HUES48 (cell line): ENCODE measurements around the gene SLC28A2.
A peak's percentile ranks its signal among the peaks of the same experiment; 100 is the strongest.

Source experiments
- H3K27ac ChIP-seq: one replicate; pipeline ENCODE4 v1.7.0; 2013; ENCODE audit warnings: low read depth, low read length, inconsistent platforms
- H3K27me3 ChIP-seq: 2 replicates; pipeline ENCODE4 v1.6.1; 2013; ENCODE audit warnings: mild to moderate bottlenecking, low read length; ENCODE audit not compliant: control insufficient read depth, insufficient read depth
- H3K36me3 ChIP-seq: 2 replicates; pipeline ENCODE4 v1.6.1; 2013; ENCODE audit warnings: low read length; ENCODE audit not compliant: control insufficient read depth, insufficient read depth
- H3K4me1 ChIP-seq: 2 replicates; pipeline ENCODE4 v1.6.1; 2013; ENCODE audit warnings: mild to moderate bottlenecking, low read length; ENCODE audit not compliant: control insufficient read depth, insufficient read depth
- H3K4me3 ChIP-seq: 2 replicates; pipeline ENCODE4 v1.5.1; 2013; ENCODE audit warnings: mild to moderate bottlenecking, low read depth, low read length
- H3K9ac ChIP-seq: 2 replicates; pipeline ENCODE4 v1.6.1; 2013; ENCODE audit warnings: mild to moderate bottlenecking, low read depth, low read length, moderate library complexity
- H3K9me3 ChIP-seq: 2 replicates; pipeline ENCODE4 v1.6.1; 2013; ENCODE audit warnings: low read length; ENCODE audit not compliant: control insufficient read depth, insufficient read depth

Gene SLC28A2

GRCh38 chr15:45263854-45264253 is 11.8 kb downstream of the SLC28A2 start:
- Histone ChIP-seq H3K9ac (no peak overlapping the region), H3K9me3 (no peaks in the 10 kb centered on the region), H3K4me3 (no peak overlapping the region), H3K27ac (no peak overlapping the region), H3K27me3 (no peaks in the 10 kb centered on the region), H3K36me3 (no peaks in the 10 kb centered on the region), H3K4me1 (no peaks in the 10 kb centered on the region)

- H3K36me3 ChIP-seq, result no peaks in the 10 kb centered on the region
- no peak overlapping the region for H3K4me3 ChIP-seq
- H3K9me3 ChIP-seq, result no peaks in the 10 kb centered on the region
- no peak overlapping the region for H3K27ac ChIP-seq
- no peak overlapping the region for H3K9ac ChIP-seq
- H3K27me3 ChIP-seq, result no peaks in the 10 kb centered on the region
- no peaks in the 10 kb centered on the region for H3K4me1 ChIP-seq
Measured at GRCh38 chr15:45265506-45265905, 13.5 kb downstream of the SLC28A2 start.

GRCh38 chr15:45268135-45268534 is 16.1 kb downstream of the SLC28A2 start:
- Histone ChIP-seq H3K9ac (no peak overlapping the region), H3K27ac (no peak overlapping the region), H3K4me1 (no peaks in the 10 kb centered on the region), H3K27me3 (no peaks in the 10 kb centered on the region), H3K4me3 (no peak overlapping the region), H3K36me3 (no peaks in the 10 kb centered on the region), H3K9me3 (no peaks in the 10 kb centered on the region)

- H3K4me3 ChIP-seq, result no peak overlapping the region
- peaks cover 5% of the 10 kb centered on the region; the same call in 1 of the 2 replicates for H3K4me1 ChIP-seq
- H3K9ac ChIP-seq, result no peak overlapping the region
- no peaks in the 10 kb centered on the region for H3K9me3 ChIP-seq
- no peaks in the 10 kb centered on the region for H3K27me3 ChIP-seq
- H3K27ac ChIP-seq, result no peak overlapping the region
- no peaks in the 10 kb centered on the region for H3K36me3 ChIP-seq
Measured at GRCh38 chr15:45274636-45275380, 22.8 kb downstream of the SLC28A2 start.

GRCh38 chr15:45276831-45277230 is 24.8 kb downstream of the SLC28A2 start:
- Histone ChIP-seq H3K9me3 (no peaks in the 10 kb centered on the region), H3K9ac (no peak overlapping the region), H3K4me1 (peaks cover 5% of the 10 kb centered on the region; the same call in 1 of the 2 replicates), H3K4me3 (no peak overlapping the region), H3K36me3 (no peaks in the 10 kb centered on the region), H3K27me3 (no peaks in the 10 kb centered on the region), H3K27ac (no peak overlapping the region)

- Histone ChIP-seq H3K27ac (peak overlapping the region; percentile 83), H3K9ac (peak overlapping the region; percentile 68), H3K36me3 (no peaks in the 10 kb centered on the region), H3K27me3 (no peaks in the 10 kb centered on the region), H3K4me3 (peak overlapping the region; percentile 81), H3K4me1 (peaks cover 5% of the 10 kb centered on the region; the same call in 1 of the 2 replicates), H3K9me3 (no peaks in the 10 kb centered on the region)
Measured at GRCh38 chr15:45279024-45279698, 27.1 kb downstream of the SLC28A2 start.

GRCh38 chr15:45285413-45285812 is 33.4 kb downstream of the SLC28A2 start:
- Histone ChIP-seq H3K27me3 (no peaks in the 10 kb centered on the region; the same call in 1 of the 2 replicates), H3K36me3 (no peaks in the 10 kb centered on the region), H3K9me3 (no peaks in the 10 kb centered on the region), H3K27ac (no peak overlapping the region), H3K4me3 (no peak overlapping the region), H3K9ac (no peak overlapping the region), H3K4me1 (no peaks in the 10 kb centered on the region)

GRCh38 chr15:45287390-45287956 is 35.4 kb downstream of the SLC28A2 start:
- no peaks in the 10 kb centered on the region for H3K4me1 ChIP-seq
- no peak overlapping the region for H3K4me3 ChIP-seq
- H3K9me3 ChIP-seq, result peaks cover 6% of the 10 kb centered on the region; the same call in 1 of the 2 replicates
- no peaks in the 10 kb centered on the region for H3K36me3 ChIP-seq
- H3K27me3 ChIP-seq, result no peaks in the 10 kb centered on the region; the same call in 1 of the 2 replicates
- no peak overlapping the region for H3K9ac ChIP-seq
- H3K27ac ChIP-seq, result no peak overlapping the region

- H3K36me3 ChIP-seq, result no peaks in the 10 kb centered on the region
- H3K4me1 ChIP-seq, result no peaks in the 10 kb centered on the region
- peaks cover 6% of the 10 kb centered on the region; the same call in 1 of the 2 replicates for H3K9me3 ChIP-seq
- H3K27me3 ChIP-seq, result no peaks in the 10 kb centered on the region; the same call in 1 of the 2 replicates
- H3K4me3 ChIP-seq, result no peak overlapping the region
- no peak overlapping the region for H3K9ac ChIP-seq
- H3K27ac ChIP-seq, result no peak overlapping the region
Measured at GRCh38 chr15:45288947-45289346, 36.9 kb downstream of the SLC28A2 start.

GRCh38 chr15:45291822-45292582 is 40.0 kb downstream of the SLC28A2 start:
- Histone ChIP-seq H3K27ac (no peak overlapping the region), H3K27me3 (no peaks in the 10 kb centered on the region), H3K9ac (no peak overlapping the region), H3K36me3 (no peaks in the 10 kb centered on the region), H3K4me3 (no peak overlapping the region), H3K9me3 (peaks cover 12% of the 10 kb centered on the region), H3K4me1 (no peaks in the 10 kb centered on the region)
